Stomach smooth muscle (tissue), 2 donors: ENCODE results near the gene ATP13A1.
A peak's percentile ranks its signal among the peaks of the same experiment; 100 is the strongest.
"Not testable (repeated sequence)": the region's sequence is repeated elsewhere in the genome, so short reads cannot be mapped to it uniquely, and the experiment has no call there.

Source experiments
- H3K27ac ChIP-seq: one replicate; pipeline ENCODE4 v1.7.0; 2013; ENCODE audit warnings: mild to moderate bottlenecking, low read length, inconsistent platforms
- H3K27me3 ChIP-seq, 2 donors: one replicate each; pipeline ENCODE4 v1.7.0; 2013; ENCODE audit warnings: low read length in 2 of 2; ENCODE audit not compliant: insufficient read depth in 2 of 2, control insufficient read depth in 1 of 2
- H3K36me3 ChIP-seq, 2 donors: one replicate each; pipeline ENCODE4 v1.7.0; 2013; ENCODE audit warnings: low read length in 2 of 2; ENCODE audit not compliant: control insufficient read depth in 2 of 2, insufficient read depth in 2 of 2
- H3K4me1 ChIP-seq: one replicate; pipeline ENCODE4 v1.7.0; 2013; ENCODE audit warnings: low read length; ENCODE audit not compliant: control insufficient read depth, insufficient read depth
- H3K4me3 ChIP-seq, 2 donors: one replicate each; pipeline ENCODE4 v1.7.0; 2013; ENCODE audit warnings: low read length in 2 of 2
- H3K9ac ChIP-seq, 2 donors: one replicate each; pipeline ENCODE4 v1.7.0; 2013; ENCODE audit warnings: low read length in 2 of 2, mild to moderate bottlenecking in 1 of 2
- H3K9me3 ChIP-seq, 2 donors: one replicate each; pipeline ENCODE4 v1.7.0; 2013; ENCODE audit warnings: low read length in 2 of 2; ENCODE audit not compliant: control insufficient read depth in 2 of 2
- donor health status: healthy.
- donor health status: Pancreatic carcinoma.

The ATP13A1 gene

DNA sequence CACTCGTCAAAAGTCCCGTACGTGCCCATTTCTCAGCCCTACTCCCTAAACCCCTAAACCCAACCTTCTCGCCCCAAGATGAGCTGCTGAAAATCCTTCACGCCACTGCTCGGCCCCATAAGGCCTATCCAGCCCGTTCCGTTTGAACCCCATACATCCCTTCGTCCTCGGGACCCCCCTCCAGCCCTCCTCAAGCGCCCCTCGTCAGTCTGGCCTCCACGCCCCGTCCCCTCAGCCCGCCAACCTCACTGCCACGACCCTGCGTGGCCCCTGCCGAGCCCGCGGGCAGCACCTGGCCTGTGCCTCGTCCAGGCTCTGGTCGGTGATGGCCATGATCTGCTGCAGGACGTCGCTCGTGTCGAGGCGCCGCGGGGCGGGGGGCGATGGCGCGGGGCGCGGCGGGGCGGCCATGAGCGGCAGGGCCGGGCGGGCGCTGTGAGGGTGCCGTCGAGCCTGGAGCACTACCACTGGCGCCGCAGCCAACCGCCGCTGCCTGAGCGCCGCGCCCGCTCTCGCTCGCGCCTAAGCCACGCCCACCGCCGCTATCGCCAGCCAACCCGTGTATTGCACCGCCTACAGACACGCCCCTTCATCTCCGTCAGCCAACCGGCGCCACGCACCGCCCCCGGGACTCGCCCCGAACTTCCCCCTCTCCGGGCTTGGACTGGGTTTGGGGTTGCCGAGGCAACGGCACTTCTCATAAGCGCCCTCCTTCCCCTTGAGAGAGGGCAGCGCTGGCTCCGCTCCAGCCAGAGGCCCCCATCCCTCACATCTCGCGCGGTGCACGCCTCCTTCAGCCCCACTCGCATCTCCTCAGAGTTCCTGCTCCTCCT is 45.0 kb downstream of the ATP13A1 start, which contains the start of gene PBX4:
Gene PBX4 (minus strand): TSS at position 469 of the 833 bp plus-strand sequence. CDS start 58 bp downstream, at position 411.
- Histone ChIP-seq H3K4me3 (peak within 1 kb of the TSS in 1 of 2 donors; percentile 57), H3K27ac (no peak within 1 kb of the TSS), H3K9me3 (no peaks in the 10 kb centered on the region), H3K27me3 (peaks cover 20 to 24% of the 10 kb centered on the region in 2 donors), H3K9ac (no peak within 1 kb of the TSS), H3K36me3 (no peaks in the 10 kb centered on the region), H3K4me1 (peaks cover 4% of the 10 kb centered on the region)

DNA sequence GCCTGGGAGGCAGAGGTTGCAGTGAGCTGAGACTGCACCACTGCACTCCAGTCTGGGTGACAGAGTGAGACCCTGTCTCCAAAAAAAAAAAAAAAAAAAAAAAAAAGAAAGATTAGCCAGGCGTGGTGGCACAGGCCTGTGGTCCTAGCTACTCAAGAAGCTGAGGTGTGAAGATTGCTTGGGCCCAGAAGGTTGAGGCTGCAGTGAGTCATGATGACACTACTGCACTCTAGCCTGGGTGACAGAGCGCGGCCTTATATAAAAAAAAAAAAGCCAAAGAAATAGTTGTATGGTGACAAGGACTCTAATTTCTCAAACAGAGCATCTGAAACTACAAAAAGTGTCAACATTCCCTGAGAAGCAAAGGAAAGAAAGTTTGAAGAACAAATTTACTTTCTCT is 48.4 kb downstream of the ATP13A1 start:
- H3K4me3 ChIP-seq = no peak overlapping the region
- H3K27me3 ChIP-seq = peaks cover 20 to 24% of the 10 kb centered on the region in 2 donors
- H3K4me1 ChIP-seq = peaks cover 4% of the 10 kb centered on the region
- H3K9me3 ChIP-seq = no peaks in the 10 kb centered on the region
- no peak overlapping the region for H3K27ac ChIP-seq
- H3K9ac ChIP-seq = no peak overlapping the region
- no peaks in the 10 kb centered on the region for H3K36me3 ChIP-seq

DNA sequence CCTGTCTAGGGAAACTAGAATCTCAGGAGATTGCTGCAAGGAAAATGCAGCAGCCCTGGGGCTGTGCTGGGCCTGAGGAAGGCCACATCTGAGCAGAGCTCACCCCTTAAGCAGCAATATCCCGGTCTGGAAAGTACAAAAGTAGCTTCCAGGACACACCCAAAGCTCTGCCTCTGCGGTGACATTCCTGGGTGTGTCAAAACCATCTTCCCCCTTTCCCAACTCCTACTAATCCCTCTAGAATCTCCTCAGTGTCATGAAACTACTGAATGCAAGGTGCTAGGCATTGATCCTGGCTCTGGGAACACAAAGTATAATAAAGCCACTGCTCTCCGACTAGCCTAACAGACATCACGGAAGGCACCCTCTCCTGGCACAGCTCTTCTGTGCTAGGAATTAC is 50.0 kb downstream of the ATP13A1 start:
- Histone ChIP-seq H3K27me3 (peaks cover 17 to 20% of the 10 kb centered on the region in 2 donors), H3K4me3 (no peak overlapping the region), H3K27ac (no peak overlapping the region), H3K4me1 (peaks cover 2% of the 10 kb centered on the region), H3K36me3 (no peaks in the 10 kb centered on the region), H3K9me3 (no peaks in the 10 kb centered on the region), H3K9ac (no peak overlapping the region)

DNA sequence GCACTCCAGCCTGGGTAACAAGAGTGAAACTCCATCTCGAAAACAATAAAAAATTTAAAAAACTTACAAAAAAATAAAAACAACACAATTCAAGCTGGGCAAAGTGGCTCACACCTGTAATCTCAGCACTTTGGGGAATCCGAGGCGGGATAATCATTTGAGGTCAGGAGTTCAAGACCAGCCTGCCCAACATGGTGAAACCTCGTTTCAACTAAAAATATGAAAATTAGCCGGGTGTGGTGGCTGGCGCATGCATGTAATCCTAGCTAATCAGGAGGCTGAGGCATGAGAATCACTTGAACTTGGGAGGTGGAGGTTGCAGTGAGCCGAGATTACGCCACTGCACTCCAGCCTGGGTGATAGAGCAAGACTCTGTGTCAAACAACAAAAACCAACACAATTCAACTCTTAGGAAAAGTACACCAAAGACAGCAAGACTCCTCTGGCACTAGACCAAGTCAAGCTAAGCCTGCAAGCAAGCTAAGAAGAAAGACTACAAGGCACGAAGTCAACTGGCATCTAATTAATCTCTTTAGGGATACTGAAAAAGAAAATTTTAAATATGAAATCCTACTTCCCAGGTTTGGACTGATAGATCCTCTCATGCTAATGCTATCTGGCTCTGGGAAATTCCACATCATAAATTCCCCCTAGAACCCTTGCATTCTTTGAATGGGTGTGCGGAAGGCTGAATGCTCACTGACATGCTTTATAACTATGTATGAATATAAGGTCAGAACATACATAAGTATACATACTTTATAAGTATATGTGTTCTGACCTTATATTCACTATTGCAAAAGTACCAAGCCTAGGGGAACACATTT is 52.9 kb downstream of the ATP13A1 start:
- Histone ChIP-seq H3K9ac (no peak overlapping the region), H3K36me3 (no peaks in the 10 kb centered on the region), H3K27me3 (peaks cover 0 to 11% of the 10 kb centered on the region in 2 donors), H3K9me3 (no peaks in the 10 kb centered on the region), H3K27ac (no peak overlapping the region), H3K4me3 (no peak overlapping the region), H3K4me1 (no peaks in the 10 kb centered on the region)

DNA sequence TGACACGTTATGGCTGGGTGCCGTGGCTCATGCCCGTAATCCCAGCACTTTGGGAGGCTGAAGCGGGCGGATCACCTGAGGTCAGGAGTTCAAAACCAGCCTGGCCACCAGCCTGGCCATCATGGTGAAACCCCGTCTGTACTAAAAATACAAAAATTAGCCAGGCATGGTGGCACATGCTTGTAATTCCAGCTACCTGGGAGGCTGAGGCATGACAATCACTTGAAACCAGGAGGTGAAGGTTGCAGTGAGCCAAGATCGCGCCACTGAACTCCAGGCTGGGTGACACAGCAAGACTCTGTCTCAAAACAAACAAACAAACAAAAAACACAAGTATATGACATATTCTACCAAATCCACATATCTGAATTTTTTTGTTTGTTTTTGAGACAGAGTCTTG is 56.8 kb downstream of the ATP13A1 start:
- not testable (repeated sequence) for H3K9ac ChIP-seq, H3K27ac ChIP-seq, H3K9me3 ChIP-seq, H3K27me3 ChIP-seq, H3K4me3 ChIP-seq, H3K36me3 ChIP-seq, H3K4me1 ChIP-seq

DNA sequence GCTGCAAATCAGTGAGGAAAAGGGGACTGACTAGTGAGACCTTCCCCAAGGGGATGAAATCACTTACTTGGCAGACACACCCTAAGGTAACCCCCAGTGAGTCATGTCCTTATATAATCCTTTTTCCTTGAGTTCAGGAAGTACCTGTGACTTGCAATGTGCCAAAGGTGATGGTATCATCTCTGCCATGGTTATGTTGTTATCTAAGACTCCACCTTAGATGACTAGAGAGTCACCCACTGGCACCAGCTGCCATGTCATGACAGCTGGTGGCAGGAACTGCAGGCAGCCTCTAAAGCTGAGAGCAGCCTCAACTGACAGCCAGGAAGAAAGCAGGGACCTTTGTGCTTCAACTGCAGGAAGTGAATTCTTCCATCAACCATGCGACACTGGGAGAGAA is 57.5 kb downstream of the ATP13A1 start:
- no peak overlapping the region for H3K27ac ChIP-seq
- no peaks in the 10 kb centered on the region for H3K9me3 ChIP-seq
- H3K27me3 ChIP-seq = peaks cover 0 to 8% of the 10 kb centered on the region in 2 donors
- no peak overlapping the region for H3K4me3 ChIP-seq
- no peaks in the 10 kb centered on the region for H3K36me3 ChIP-seq
- no peak overlapping the region for H3K9ac ChIP-seq
- no peaks in the 10 kb centered on the region for H3K4me1 ChIP-seq

DNA sequence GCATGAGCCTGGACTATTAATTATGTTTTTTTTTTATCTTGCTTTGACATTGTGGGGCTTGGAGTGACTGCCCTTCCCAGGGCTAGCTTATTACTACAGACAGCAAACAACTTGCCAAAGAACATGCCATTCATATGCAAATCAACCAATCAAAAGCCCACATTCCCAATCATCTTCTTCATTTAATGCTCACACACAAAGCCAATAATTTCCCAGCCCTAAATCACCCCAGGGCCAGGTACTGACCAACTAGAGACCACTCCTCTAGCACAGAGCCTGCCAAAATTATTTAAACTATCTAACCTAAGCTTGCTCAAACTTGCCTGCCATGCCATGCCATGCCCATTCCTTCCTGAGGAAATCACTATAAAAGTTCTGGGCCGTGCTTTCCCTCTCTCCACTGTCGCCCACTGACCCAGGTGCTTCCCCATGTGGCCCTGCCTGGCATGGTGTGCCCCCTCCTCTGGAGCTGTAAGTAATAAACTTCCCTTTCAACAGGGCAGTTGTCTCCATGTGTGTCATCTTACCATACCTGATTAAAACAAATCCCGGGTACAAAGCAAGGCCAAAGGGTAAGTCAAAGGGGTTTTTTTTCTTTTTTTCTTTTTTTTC is 60.7 kb downstream of the ATP13A1 start:
- no peak overlapping the region for H3K9ac ChIP-seq
- H3K27me3 ChIP-seq = peaks cover 0 to 4% of the 10 kb centered on the region in 2 donors
- no peak overlapping the region for H3K4me3 ChIP-seq
- no peaks in the 10 kb centered on the region for H3K36me3 ChIP-seq
- no peaks in the 10 kb centered on the region for H3K9me3 ChIP-seq
- H3K4me1 ChIP-seq = no peaks in the 10 kb centered on the region
- H3K27ac ChIP-seq = no peak overlapping the region

DNA sequence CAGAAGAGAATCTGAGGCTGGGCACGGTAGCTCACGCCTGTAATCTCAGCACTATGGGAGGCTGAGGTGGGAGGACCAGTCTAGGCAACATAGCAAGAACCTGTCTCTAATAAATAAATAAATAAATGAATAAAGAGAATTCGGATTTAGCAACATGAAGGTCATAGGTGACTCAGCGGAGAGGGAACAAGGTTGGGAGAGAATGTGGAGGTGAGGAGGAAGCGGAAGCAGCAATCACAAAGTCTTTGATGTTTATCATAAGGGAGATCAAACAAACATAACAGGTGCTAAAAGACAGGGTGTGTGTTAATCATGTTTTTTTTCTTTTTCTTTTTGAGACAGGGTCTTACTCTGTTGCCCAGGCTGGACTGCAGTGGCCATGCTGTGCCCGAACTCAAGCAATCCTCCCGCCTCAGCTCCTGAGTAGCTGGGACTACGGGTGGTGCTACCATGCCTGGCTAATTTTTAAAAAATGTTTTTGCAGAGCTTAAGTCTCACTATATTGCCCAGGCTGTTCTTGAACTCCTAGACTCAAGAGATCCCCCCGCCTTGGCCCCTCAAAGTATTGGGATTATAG is 61.3 kb downstream of the ATP13A1 start:
- H3K9me3 ChIP-seq = no peaks in the 10 kb centered on the region
- H3K4me1 ChIP-seq = no peaks in the 10 kb centered on the region
- H3K27ac ChIP-seq = no peak overlapping the region
- H3K27me3 ChIP-seq = peaks cover 0 to 4% of the 10 kb centered on the region in 2 donors
- H3K4me3 ChIP-seq = no peak overlapping the region
- no peaks in the 10 kb centered on the region for H3K36me3 ChIP-seq
- H3K9ac ChIP-seq = no peak overlapping the region

DNA sequence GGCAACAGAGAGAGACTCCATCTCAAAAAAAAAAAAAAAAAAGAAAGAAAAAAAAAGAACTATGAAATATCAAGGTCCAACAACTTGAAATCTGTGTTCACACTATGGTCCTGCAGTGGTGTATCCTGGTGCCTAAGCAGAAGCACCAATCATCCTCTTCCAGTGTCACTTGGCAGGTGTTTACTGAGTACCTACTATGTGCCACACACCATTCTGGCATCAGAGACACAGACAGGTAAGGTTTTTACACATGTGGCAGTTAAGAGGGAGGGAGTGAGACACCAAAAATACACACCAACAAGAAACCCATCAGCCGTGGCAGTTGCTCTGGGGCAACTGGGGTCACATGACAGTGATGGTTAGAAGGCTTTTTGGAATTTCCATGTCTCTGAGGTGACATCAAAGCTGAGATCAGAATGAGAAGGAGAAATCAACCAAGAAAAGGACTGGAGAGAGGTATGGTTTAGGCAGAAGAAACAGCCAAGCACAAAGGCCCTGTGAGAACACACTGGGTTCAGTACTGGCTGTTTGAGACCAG is 62.6 kb downstream of the ATP13A1 start:
- Histone ChIP-seq H3K36me3 (no peaks in the 10 kb centered on the region), H3K9ac (no peak overlapping the region), H3K4me3 (no peak overlapping the region), H3K9me3 (no peaks in the 10 kb centered on the region), H3K27me3 (no peaks in the 10 kb centered on the region), H3K4me1 (no peaks in the 10 kb centered on the region), H3K27ac (no peak overlapping the region)

DNA sequence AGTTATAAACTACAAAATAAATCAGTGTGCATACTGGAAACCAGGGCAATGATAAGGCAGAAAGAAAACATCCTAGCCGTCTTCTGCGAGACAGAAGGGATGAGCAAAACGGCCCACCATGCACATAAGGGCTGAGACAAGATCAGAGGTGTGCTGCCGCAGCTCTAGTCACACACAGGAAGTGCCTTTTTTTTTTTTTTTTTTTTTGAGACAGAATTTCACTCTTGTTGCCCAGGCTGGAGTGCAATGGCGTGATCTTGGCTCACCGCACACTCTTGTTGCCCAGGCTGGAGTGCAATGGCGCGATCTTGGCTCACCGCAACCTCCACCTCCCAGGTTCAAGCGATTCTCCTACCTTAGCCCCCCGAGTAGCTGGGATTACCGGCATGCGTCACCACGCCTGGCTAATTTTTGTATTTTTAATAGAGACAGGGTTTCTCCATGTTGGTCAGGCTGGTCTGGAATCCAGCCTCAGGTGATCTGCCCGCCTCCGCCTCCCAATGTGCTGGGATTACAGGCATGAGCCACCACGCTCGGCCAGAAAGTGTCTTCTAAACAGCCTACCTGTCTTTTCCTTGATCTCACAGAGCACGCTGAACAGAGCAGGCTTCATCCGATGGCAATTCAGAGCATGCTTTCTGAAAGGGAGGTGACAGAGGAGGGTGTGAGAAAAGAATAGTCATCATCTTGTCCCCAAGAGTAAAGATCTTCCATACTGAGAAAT is 64.6 kb downstream of the ATP13A1 start:
- H3K27me3 ChIP-seq, H3K36me3 ChIP-seq, H3K27ac ChIP-seq, H3K4me3 ChIP-seq, H3K9ac ChIP-seq, H3K4me1 ChIP-seq, H3K9me3 ChIP-seq: not testable (repeated sequence)
